H1 (cell line): ENCODE results near the gene MGST3. TPM values are rescaled to one million over a fixed set of nuclear protein-coding genes. Genes with fewer than 3 reads are reported as not detected.

Experiments
- CTCF ChIA-PET: fragments of 300-600 bp; sonication (Branson Sonifier 250); formaldehyde crosslinking; loops from one replicate; lab custom pipeline; 2021; ENCODE audit not compliant: partially characterized antibody; lab: Charles Lee
- POLR2A ChIA-PET: fragments of 300-600 bp; sonication (Branson Sonifier 250); formaldehyde crosslinking; loops from one replicate; lab custom pipeline; 2021; ENCODE audit warnings: inconsistent platforms; ENCODE audit not compliant: partially characterized antibody; lab: Charles Lee
- DNase-seq, 2 experiments: peaks; one replicate each; pipeline versions ENCODE4 v3.0.0 to v3.0.0-alpha.2; 2010 to 2022; ENCODE audit warnings: low spot score in 2 of 2, low read depth in 1 of 2, mixed read lengths in 1 of 2
- FAIRE-seq: peaks from 2 replicates; lab custom pipeline; 2011; peaks lifted over from hg19 to GRCh38; lab: Jason Lieb, UNC
- H2AFZ ChIP-seq: 2 replicates; pipeline ENCODE4 v1.8.1; 2012; ENCODE audit warnings: low read length, inconsistent platforms
- H2AK5ac ChIP-seq: 2 replicates; pipeline ENCODE4 v1.6.1; 2013; ENCODE audit warnings: low read depth, low read length
- H2BK120ac ChIP-seq: replicated peaks from 2 replicates; pipeline ENCODE3; 2013; ENCODE audit warnings: low read depth, low read length, inconsistent platforms
- H2BK12ac ChIP-seq: 2 replicates; pipeline ENCODE4 v1.6.1; 2013; ENCODE audit warnings: low read depth, low read length
- H2BK15ac ChIP-seq: 2 replicates; pipeline ENCODE4 v1.6.1; 2013; ENCODE audit warnings: low read length
- H2BK20ac ChIP-seq: 2 replicates; pipeline ENCODE4 v1.6.1; 2013; ENCODE audit warnings: low read length
- H2BK5ac ChIP-seq: 2 replicates; pipeline ENCODE4 v1.6.1; 2013; ENCODE audit warnings: low read depth, low read length
- H3K14ac ChIP-seq: 2 replicates; pipeline ENCODE4 v1.6.1; 2013; ENCODE audit warnings: inconsistent platforms; ENCODE audit not compliant: insufficient read length
- H3K18ac ChIP-seq: 2 replicates; pipeline ENCODE4 v1.6.1; 2013; ENCODE audit warnings: low read length; ENCODE audit errors: extremely low read depth
- H3K23ac ChIP-seq: 2 replicates; pipeline ENCODE4 v1.6.1; 2013; ENCODE audit warnings: inconsistent platforms; ENCODE audit not compliant: insufficient read length
- H3K23me2 ChIP-seq: 2 replicates; pipeline ENCODE4 v1.6.1; 2013; ENCODE audit warnings: low read depth, low read length
- H3K27ac ChIP-seq: 2 replicates; pipeline ENCODE4 v1.6.1; 2011; ENCODE audit warnings: low read depth, low read length, inconsistent platforms
- H3K27me3 ChIP-seq, 4 experiments: replicated peaks in 1 of 4; 1 replicate in 1 of 4; 2 replicates in 3 of 4; pipeline versions ENCODE4 v1.6.1 to v1.8.1; 2011 to 2013; ENCODE audit warnings: low read length in 3 of 4, mild to moderate bottlenecking in 3 of 4, inconsistent platforms in 2 of 4, mixed read lengths in 2 of 4, moderate library complexity in 1 of 4; ENCODE audit not compliant: control insufficient read depth in 3 of 4, insufficient read depth in 3 of 4; ENCODE audit errors: extremely low read depth in 1 of 4
- H3K36me3 ChIP-seq, 4 experiments: 2 replicates each; pipeline versions ENCODE4 v1.6.1 to v1.8.1; 2011 to 2013; ENCODE audit warnings: mild to moderate bottlenecking in 4 of 4, low read length in 3 of 4, moderate library complexity in 2 of 4, control low read depth in 1 of 4, inconsistent platforms in 1 of 4; ENCODE audit not compliant: insufficient read depth in 4 of 4, control insufficient read depth in 2 of 4
- H3K4ac ChIP-seq: replicated peaks from 2 replicates; pipeline ENCODE3; 2013; ENCODE audit warnings: low read length, low read depth, mixed read lengths, inconsistent platforms; ENCODE audit not compliant: insufficient read length
- H3K4me1 ChIP-seq, 4 experiments: replicated peaks in 1 of 4; 1 replicate in 1 of 4; 2 replicates in 3 of 4; pipeline versions ENCODE4 v1.6.1 to v1.8.1; 2011 to 2013; ENCODE audit warnings: low read length in 3 of 4, inconsistent platforms in 2 of 4, mixed read lengths in 1 of 4; ENCODE audit not compliant: insufficient read depth in 4 of 4, control insufficient read depth in 3 of 4
- H3K4me2 ChIP-seq, 2 experiments: 2 replicates each; pipeline versions ENCODE4 v1.6.1 to v1.8.1; 2011 to 2013; ENCODE audit warnings: low read depth in 2 of 2, low read length in 2 of 2, control low read depth in 1 of 2, inconsistent platforms in 1 of 2, mild to moderate bottlenecking in 1 of 2; ENCODE audit not compliant: insufficient read depth in 1 of 2
- H3K4me3 ChIP-seq, 4 experiments: fragments of 200-600, 300-600 bp in 1 of 4; sonication (generic), shearing (Covaris generic), sonication (Bioruptor Twin) in 1 of 4; 2 replicates each; pipeline versions ENCODE4 v1.5.1 to v1.8.1; 2011 to 2016; ENCODE audit warnings: low read length in 4 of 4, low read depth in 3 of 4, control low read depth in 2 of 4, inconsistent platforms in 2 of 4, mild to moderate bottlenecking in 2 of 4, mixed read lengths in 1 of 4, moderate library complexity in 1 of 4; ENCODE audit not compliant: insufficient read depth in 2 of 4; ENCODE audit errors: extremely low read depth in 1 of 4
- H3K56ac ChIP-seq: replicated peaks from 2 replicates; pipeline ENCODE3; 2013; ENCODE audit warnings: low read depth, mild to moderate bottlenecking, mixed read lengths, low read length, inconsistent platforms; ENCODE audit not compliant: insufficient read length
- H3K79me1 ChIP-seq: 2 replicates; pipeline ENCODE4 v1.6.1; 2013; ENCODE audit warnings: low read depth, low read length, control low read depth
- H3K79me2 ChIP-seq, 2 experiments: 2 replicates each; pipeline versions ENCODE4 v1.6.1 to v1.8.1; 2012 to 2013; ENCODE audit warnings: low read length in 2 of 2, mild to moderate bottlenecking in 2 of 2, inconsistent platforms in 1 of 2; ENCODE audit not compliant: insufficient read depth in 2 of 2, control insufficient read depth in 1 of 2
- H3K9ac ChIP-seq, 4 experiments: replicated peaks in 1 of 4; 1 replicate in 1 of 4; 2 replicates in 3 of 4; pipeline versions ENCODE4 v1.6.1 to v1.8.1; 2011 to 2013; ENCODE audit warnings: low read depth in 3 of 4, low read length in 3 of 4, control low read depth in 2 of 4, mild to moderate bottlenecking in 2 of 4, moderate library complexity in 2 of 4, inconsistent platforms in 1 of 4; ENCODE audit errors: extremely low read depth in 1 of 4
- H3K9me3 ChIP-seq, 2 experiments: 2 replicates each; pipeline versions ENCODE4 v1.6.1 to v1.8.1; 2012 to 2013; ENCODE audit warnings: mild to moderate bottlenecking in 2 of 2, moderate library complexity in 2 of 2, control low read depth in 1 of 2, inconsistent platforms in 1 of 2, low read depth in 1 of 2, low read length in 1 of 2, mixed read lengths in 1 of 2; ENCODE audit not compliant: insufficient read depth in 2 of 2
- H4K20me1 ChIP-seq, 2 experiments: replicated peaks in 1 of 2; 2 replicates each; pipeline versions ENCODE3 to v1.8.1; 2011 to 2013; ENCODE audit warnings: inconsistent platforms in 2 of 2, low read length in 2 of 2, mild to moderate bottlenecking in 1 of 2; ENCODE audit not compliant: insufficient read depth in 2 of 2, control insufficient read depth in 1 of 2
- H4K5ac ChIP-seq: 2 replicates; pipeline ENCODE4 v1.6.1; 2013; ENCODE audit warnings: low read length, low read depth, mixed read lengths, inconsistent platforms; ENCODE audit not compliant: insufficient read length
- H4K8ac ChIP-seq: 2 replicates; pipeline ENCODE4 v1.8.0; 2013; ENCODE audit warnings: mild to moderate bottlenecking, moderate library complexity, low read length, inconsistent platforms; ENCODE audit not compliant: insufficient read depth; ENCODE audit errors: extremely low read depth
- H4K91ac ChIP-seq: replicated peaks from 2 replicates; pipeline ENCODE3; 2013; ENCODE audit warnings: low read length, mixed read lengths, inconsistent platforms; ENCODE audit not compliant: insufficient read length
- CREB1 ChIP-seq: IDR thresholded peaks from 2 replicates; pipeline ENCODE4 v1.6.1; 2012; ENCODE audit warnings: inconsistent platforms
- EZH2 ChIP-seq: fragments of 200-600 bp; sonication (generic); IDR thresholded peaks from 2 replicates; pipeline ENCODE4 v1.7.1; 2012; ENCODE audit warnings: low read depth, mild to moderate bottlenecking, moderate library complexity, low read length, inconsistent platforms; ENCODE audit not compliant: severe bottlenecking
- WGBS, 2 experiments: shearing (Covaris generic) in 1 of 2; methylation state at CpG; one replicate each; pipeline versions ENCODE4 v1.1.6 to v1.1.7; 2013 to 2015; ENCODE audit warnings: low lambda C conversion rate in 2 of 2, mixed read lengths in 2 of 2, inconsistent platforms in 1 of 2, low coverage in 1 of 2, missing lambda C conversion rate in 1 of 2; ENCODE audit not compliant: insufficient replicate concordance in 2 of 2, insufficient coverage in 1 of 2, insufficient read length in 1 of 2; ENCODE audit errors: extremely low coverage in 1 of 2, missing lambda C conversion rate in 1 of 2; 5-methylcytosine and 5-hydroxymethylcytosine counted together
- polyA plus RNA-seq, 7 experiments: library from polyadenylated mRNA; depleted of rRNA in 3 of 7; stranded (reverse) in 5 of 7; unstranded in 2 of 7; fragments of >200 nt in 5 of 7; fragments of 200-250 nt in 2 of 7; gene quantifications; 1 replicate in 5 of 7; 2 replicates in 1 of 7; 4 replicates in 1 of 7; pipeline versions ENCODE4 v1.2.1 to v1.2.3, GENCODE V29; 2011 to 2013; ENCODE audit warnings: missing spikeins in 2 of 7, mixed read lengths in 2 of 7
- total RNA-seq: library from RNA; stranded (reverse); fragmentation: NEBNext Ultra II Directional; extraction: Animal tissue kit (Norgen Biotek cat#: 25700); gene quantifications from 2 replicates; pipeline ENCODE4 v1.2.1, GENCODE V29; 2021

MGST3 gene
- total and polyA plus RNA-seq, 2 of the 8 experiments (the other 6 are each of a cell fraction or from before 2014, with no cell fraction given) = 124 to 257 TPM

- Histone ChIP-seq H3K27ac (no peak overlapping the region), H3K9me3 (no peaks in the 10 kb centered on the region), H2AFZ (no peak overlapping the region), H3K56ac (no peak overlapping the region), H2AK5ac (no peak overlapping the region), H2BK12ac (no peak overlapping the region), H3K4me2 (no peak overlapping the region), H3K18ac (no peak overlapping the region), H3K4ac (no peak overlapping the region), H3K36me3 (no peaks in the 10 kb centered on the region; a peak in 2 of 8 replicates), H3K23ac (no peak overlapping the region), H3K27me3 (no peaks in the 10 kb centered on the region), H2BK20ac (no peak overlapping the region), H2BK5ac (no peak overlapping the region), H4K8ac (no peak overlapping the region), H3K79me1 (no peaks in the 10 kb centered on the region; the same call in 1 of the 2 replicates), H4K91ac (no peak overlapping the region), H3K4me1 (peaks cover 0 to 6% (median 0%) of the 10 kb centered on the region in 4 experiments; a peak in 1 of 7 replicates), H3K4me3 (no peak overlapping the region), H4K5ac (no peak overlapping the region), H3K9ac (no peak overlapping the region), H3K23me2 (no peaks in the 10 kb centered on the region), H4K20me1 (peaks cover 0 to 2% of the 10 kb centered on the region in 2 experiments), H2BK120ac (no peak overlapping the region), H2BK15ac (no peak overlapping the region), H3K79me2 (peaks cover 0 to 10% of the 10 kb centered on the region in 2 experiments; a peak in 2 of 4 replicates), H3K14ac (no peak overlapping the region)
- 94% methylated on average over 2 of the region's 2 CpGs; no CpG with 5 or more reads in 1 of the 2 experiments for WGBS, 2 experiments
- POLR2A ChIA-PET = interaction anchor here (1.6 kb wide), 1 partner anchor 12 kb away, joined by 4 read pairs; no protein-coding TSS in a partner anchor
- no peak for DNase-seq
- TF ChIP-seq CREB1 (no peak), EZH2 (no peak)
- FAIRE-seq = no peak
- CTCF ChIA-PET = no interaction called here
Measured at GRCh38 chr1:165641231-165641987, 10.4 kb downstream of the MGST3 start.
